HEK293 (cell line): ENCODE measurements around the gene SNUPN.
A peak's percentile ranks its signal among the peaks of the same experiment; 100 is the strongest.

Experiments used
- CTCF ChIA-PET: fragments of 350-600 bp; formaldehyde crosslinking; extraction: SDS; loops from one replicate; lab custom pipeline; 2021; ENCODE audit warnings: antibody characterized with exemption; lab: Yijun Ruan, JAX
- POLR2A ChIA-PET: fragments of 300-600 bp; formaldehyde crosslinking; extraction: SDS; loops from one replicate; lab custom pipeline; 2020; ENCODE audit warnings: antibody characterized with exemption, inconsistent platforms; lab: Yijun Ruan, JAX
- H3K27ac ChIP-seq: fragments of 200-500 bp; sonication (Bioruptor generic); 2 replicates; pipeline ENCODE4 v1.5.1; 2014; ENCODE audit warnings: low read depth, low read length, control low read depth, inconsistent platforms; ENCODE audit errors: extremely low read depth
- H3K36me3 ChIP-seq, 2 experiments: fragments of 200-500 bp in 1 of 2; sonication (Bioruptor generic) in 1 of 2; 1 replicate in 1 of 2; 2 replicates in 1 of 2; pipeline ENCODE4 v1.5.1; 2014 to 2017; ENCODE audit warnings: inconsistent platforms in 2 of 2, low read length in 2 of 2; ENCODE audit not compliant: control insufficient read depth in 2 of 2, insufficient read depth in 1 of 2
- H3K4me1 ChIP-seq: fragments of 200-500 bp; sonication (Bioruptor generic); 2 replicates; pipeline ENCODE4 v1.5.1; 2014; ENCODE audit warnings: mild to moderate bottlenecking, low read length, inconsistent platforms; ENCODE audit not compliant: control insufficient read depth, insufficient read depth
- H3K4me3 ChIP-seq: 2 replicates; pipeline ENCODE4 v1.5.1; 2011; ENCODE audit warnings: low read depth, mild to moderate bottlenecking, control low read depth, low read length, moderate library complexity
- H3K9me3 ChIP-seq: fragments of 200-500 bp; sonication (Bioruptor generic); 2 replicates; pipeline ENCODE4 v1.5.1; 2014; ENCODE audit warnings: low read depth, low read length, inconsistent platforms; ENCODE audit not compliant: control insufficient read depth, insufficient read depth
- GLIS1 ChIP-seq: fragments of 450-650 bp; formaldehyde crosslinking; IDR thresholded peaks from 2 replicates; pipeline ENCODE4 v1.5.1; 2016; ENCODE audit warnings: missing biosample characterization, missing genetic modification characterization
- HOXA7 ChIP-seq: sonication (generic); formaldehyde crosslinking; IDR thresholded peaks from 2 replicates; pipeline ENCODE4 v1.8.1; 2022; ENCODE audit warnings: missing genetic modification reagents, borderline replicate concordance
- OSR2 ChIP-seq: fragments of 450-650 bp; formaldehyde crosslinking; IDR thresholded peaks from 2 replicates; pipeline ENCODE4 v1.5.1; 2016; ENCODE audit warnings: missing biosample characterization, missing genetic modification characterization
- OVOL3 ChIP-seq: fragments of 450-650 bp; formaldehyde crosslinking; IDR thresholded peaks from 2 replicates; pipeline ENCODE4 v1.5.1; 2016; ENCODE audit warnings: missing biosample characterization, missing genetic modification characterization
- SP3 ChIP-seq: fragments of 450-650 bp; formaldehyde crosslinking; IDR thresholded peaks from 2 replicates; pipeline ENCODE4 v1.5.1; 2016; ENCODE audit warnings: missing biosample characterization, missing genetic modification characterization
- WT1 ChIP-seq: fragments of 450-650 bp; formaldehyde crosslinking; IDR thresholded peaks from 2 replicates; pipeline ENCODE4 v1.5.1; 2016; ENCODE audit warnings: missing biosample characterization, missing genetic modification characterization
- YY1 ChIP-seq: fragments of 450-650 bp; formaldehyde crosslinking; IDR thresholded peaks from 2 replicates; pipeline ENCODE4 v1.5.1; 2018; ENCODE audit warnings: missing biosample characterization, missing genetic modification characterization
- ZBTB11 ChIP-seq: fragments of 450-650 bp; formaldehyde crosslinking; conservative IDR thresholded peaks from 2 replicates; pipeline ENCODE4 v1.5.1; 2016; ENCODE audit warnings: low read depth, missing biosample characterization, missing genetic modification characterization
- ZBTB17 ChIP-seq: fragments of 450-650 bp; formaldehyde crosslinking; IDR thresholded peaks from 2 replicates; pipeline ENCODE4 v1.5.1; 2016; ENCODE audit warnings: missing biosample characterization, missing genetic modification characterization
- ZFP37 ChIP-seq: fragments of 450-650 bp; formaldehyde crosslinking; IDR thresholded peaks from 2 replicates; pipeline ENCODE4 v1.5.1; 2016; ENCODE audit warnings: missing biosample characterization, missing genetic modification characterization
- ZNF112 ChIP-seq: fragments of 450-650 bp; formaldehyde crosslinking; IDR thresholded peaks from 2 replicates; pipeline ENCODE4 v1.5.0; 2017; ENCODE audit warnings: missing biosample characterization, missing genetic modification characterization
- ZNF202 ChIP-seq: fragments of 450-650 bp; formaldehyde crosslinking; IDR thresholded peaks from 2 replicates; pipeline ENCODE4 v1.5.1; 2016; ENCODE audit warnings: missing biosample characterization, missing genetic modification characterization, borderline replicate concordance
- ZNF211 ChIP-seq: fragments of 450-650 bp; formaldehyde crosslinking; IDR thresholded peaks from 2 replicates; pipeline ENCODE4 v1.5.1; 2016; ENCODE audit warnings: low read depth, missing biosample characterization, missing genetic modification characterization
- ZNF24 ChIP-seq: fragments of 450-650 bp; formaldehyde crosslinking; IDR thresholded peaks from 2 replicates; pipeline ENCODE4 v1.5.1; 2016; ENCODE audit warnings: missing biosample characterization, missing genetic modification characterization
- ZNF274 ChIP-seq, 2 experiments: fragments of 200-500 bp in 1 of 2; fragments of 450-650 bp in 1 of 2; sonication (Bioruptor generic) in 1 of 2; formaldehyde crosslinking in 1 of 2; IDR thresholded peaks; 2 replicates each; pipeline versions ENCODE4 v1.5.1 to v1.6.1; 2014 to 2016; ENCODE audit warnings: borderline replicate concordance in 1 of 2, inconsistent platforms in 1 of 2, low read length in 1 of 2, missing biosample characterization in 1 of 2, missing genetic modification characterization in 1 of 2
- ZNF335 ChIP-seq: fragments of 450-650 bp; formaldehyde crosslinking; conservative IDR thresholded peaks from 2 replicates; pipeline ENCODE4 v1.5.1; 2016; ENCODE audit warnings: missing biosample characterization, missing genetic modification characterization
- ZNF350 ChIP-seq: fragments of 450-650 bp; formaldehyde crosslinking; IDR thresholded peaks from 2 replicates; pipeline ENCODE4 v1.5.0; 2017; ENCODE audit warnings: missing biosample characterization, mild to moderate bottlenecking, missing genetic modification characterization
- ZNF416 ChIP-seq: fragments of 450-650 bp; formaldehyde crosslinking; IDR thresholded peaks from 2 replicates; pipeline ENCODE4 v1.5.1; 2016; ENCODE audit warnings: missing biosample characterization, missing genetic modification characterization
- ZNF596 ChIP-seq: fragments of 450-650 bp; IDR thresholded peaks from 2 replicates; pipeline ENCODE4 v1.5.0; 2018; ENCODE audit warnings: missing biosample characterization, mild to moderate bottlenecking, missing genetic modification characterization, moderate library complexity
- ZNF629 ChIP-seq: fragments of 450-650 bp; formaldehyde crosslinking; IDR thresholded peaks from 2 replicates; pipeline ENCODE4 v1.5.1; 2017; ENCODE audit warnings: missing biosample characterization, missing genetic modification characterization
- ZNF639 ChIP-seq: fragments of 450-650 bp; formaldehyde crosslinking; IDR thresholded peaks from 2 replicates; pipeline ENCODE4 v1.5.1; 2016; ENCODE audit warnings: missing biosample characterization, missing genetic modification characterization
- ZNF791 ChIP-seq: fragments of 450-650 bp; formaldehyde crosslinking; IDR thresholded peaks from 2 replicates; pipeline ENCODE4 v1.5.1; 2016; ENCODE audit warnings: missing biosample characterization, missing genetic modification characterization
- ZSCAN18 ChIP-seq: fragments of 450-650 bp; formaldehyde crosslinking; IDR thresholded peaks from 2 replicates; pipeline ENCODE4 v1.5.1; 2016; ENCODE audit warnings: missing biosample characterization, missing genetic modification characterization
- TF ChIP-seq, protein P1 (sequence below): fragments of 450-650 bp; formaldehyde crosslinking; IDR thresholded peaks from 2 replicates; pipeline ENCODE4 v1.5.1; 2016; ENCODE audit warnings: missing biosample characterization, missing genetic modification characterization
- TF ChIP-seq, protein P2 (sequence below): fragments of 450-650 bp; formaldehyde crosslinking; IDR thresholded peaks from 2 replicates; pipeline ENCODE4 v1.5.1; 2016; ENCODE audit warnings: missing biosample characterization, missing genetic modification characterization

SNUPN gene

DNA sequence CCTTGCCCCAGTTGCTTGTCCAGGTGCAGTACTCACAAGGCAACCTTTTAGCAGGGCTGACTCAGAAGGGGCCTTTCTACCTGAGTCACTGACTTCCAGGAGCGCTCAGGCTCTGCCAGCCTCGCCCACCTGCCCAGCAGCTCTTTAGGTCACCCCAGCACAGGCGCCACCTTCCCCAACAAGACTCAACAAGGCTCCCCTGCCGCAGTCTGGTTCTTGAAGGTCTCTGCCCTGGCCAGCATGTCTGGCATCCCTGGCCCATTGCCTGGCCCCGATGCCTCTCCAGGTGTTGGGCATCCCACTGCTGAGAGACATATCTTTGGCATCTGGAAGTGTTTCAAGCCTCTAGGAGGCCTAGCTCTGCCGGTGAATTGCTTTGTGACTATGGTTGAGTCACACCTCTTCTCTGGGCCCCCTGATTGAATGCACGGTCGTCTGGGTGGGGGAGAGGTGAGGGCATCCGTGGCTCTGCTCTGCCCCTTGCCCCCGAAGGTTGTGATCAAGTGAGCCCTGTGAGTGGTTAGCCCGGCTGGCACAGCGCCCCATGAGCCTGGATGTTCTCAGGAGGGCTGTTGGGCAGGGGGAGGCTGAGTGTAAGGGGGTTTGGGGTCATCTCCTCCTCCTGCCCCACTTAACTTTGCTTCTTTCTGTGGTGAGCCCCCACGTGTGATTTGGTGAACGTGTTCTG is 43.8 kb upstream of the SNUPN start:
- POLR2A ChIA-PET, result interaction anchor here (0.9 to 1.5 kb wide), 2 partner anchors 8 to 22 kb away, joined by 3 read pairs; partner anchors contain the start of gene SNX33
- Histone ChIP-seq H3K27ac (no peak overlapping the region), H3K9me3 (no peaks in the 10 kb centered on the region), H3K4me3 (no peak overlapping the region), H3K36me3 (no peaks in the 10 kb centered on the region), H3K4me1 (peaks cover 10% of the 10 kb centered on the region)
- CTCF ChIA-PET, result no interaction called here
- TF ChIP-seq ZNF791 (tag by site-specific recombination) (no peak), HOXA7 (CRISPR knock-in tag) (no peak), ZNF335 (no peak), SP3 (tag by site-specific recombination) (no peak), ZSCAN18 (no peak), ZNF211 (tag by site-specific recombination) (no peak), ZNF639 (tag by site-specific recombination) (no peak), ZNF202 (tag by site-specific recombination) (no peak), WT1 (no peak), OVOL3 (no peak), ZNF596 (tag by site-specific recombination) (no peak)
- TF ChIP-seq, protein P1, sequence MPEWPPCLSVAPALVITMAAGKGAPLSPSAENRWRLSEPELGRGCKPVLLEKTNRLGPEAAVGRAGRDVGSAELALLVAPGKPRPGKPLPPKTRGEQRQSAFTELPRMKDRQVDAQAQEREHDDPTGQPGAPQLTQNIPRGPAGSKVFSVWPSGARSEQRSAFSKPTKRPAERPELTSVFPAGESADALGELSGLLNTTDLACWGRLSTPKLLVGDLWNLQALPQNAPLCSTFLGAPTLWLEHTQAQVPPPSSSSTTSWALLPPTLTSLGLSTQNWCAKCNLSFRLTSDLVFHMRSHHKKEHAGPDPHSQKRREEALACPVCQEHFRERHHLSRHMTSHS, result no peak

- no peaks in the 10 kb centered on the region for H3K4me1 ChIP-seq
- CTCF ChIA-PET, result interaction anchor here (1.0 to 1.2 kb wide), 3 partner anchors 13 to 19 kb away, joined by 3 read pairs; partner anchors contain the start of gene SNX33
- no peak overlapping the region for H3K4me3 ChIP-seq
- no peaks in the 10 kb centered on the region for H3K36me3 ChIP-seq
- POLR2A ChIA-PET, result interaction anchor here (0.6 to 1.3 kb wide), 6 partner anchors 26 to 299 kb away, joined by 3 to 7 read pairs (median 3); partner anchors contain the start of gene SIN3A
- H3K27ac ChIP-seq, result no peak overlapping the region
- H3K9me3 ChIP-seq, result no peaks in the 10 kb centered on the region
- no peak for TF ChIP-seq OSR2 (tag by site-specific recombination)
- TF ChIP-seq ZNF274 (IDR thresholded peaks at IDR 0.05; ENCODE audit: low read length), result no peak
- no peak for TF ChIP-seq ZNF274 (tag by site-specific recombination; IDR thresholded peaks at IDR 0.05; ENCODE audit: borderline replicate concordance)
- TF ChIP-seq ZBTB17 (tag by site-specific recombination), result peak; percentile 21; the same call in 1 of the 2 replicates
- 0 out of 2 replicates have a peak, but pooled peaks have one; percentile 33 for TF ChIP-seq ZNF24
- TF ChIP-seq YY1 (tag by site-specific recombination), result no peak
- no peak for TF ChIP-seq ZNF350 (tag by site-specific recombination)
- 0 out of 2 replicates have a peak, but pooled peaks have one; percentile 70 for TF ChIP-seq ZFP37
- TF ChIP-seq GLIS1 (tag by site-specific recombination), result peak; percentile 97
- no peak for TF ChIP-seq ZNF112
- peak; percentile 82 for TF ChIP-seq ZNF629 (tag by site-specific recombination)
- no peak for TF ChIP-seq ZNF416 (tag by site-specific recombination)
- no peak for TF ChIP-seq ZBTB11 (tag by site-specific recombination)
- TF ChIP-seq, protein P2, sequence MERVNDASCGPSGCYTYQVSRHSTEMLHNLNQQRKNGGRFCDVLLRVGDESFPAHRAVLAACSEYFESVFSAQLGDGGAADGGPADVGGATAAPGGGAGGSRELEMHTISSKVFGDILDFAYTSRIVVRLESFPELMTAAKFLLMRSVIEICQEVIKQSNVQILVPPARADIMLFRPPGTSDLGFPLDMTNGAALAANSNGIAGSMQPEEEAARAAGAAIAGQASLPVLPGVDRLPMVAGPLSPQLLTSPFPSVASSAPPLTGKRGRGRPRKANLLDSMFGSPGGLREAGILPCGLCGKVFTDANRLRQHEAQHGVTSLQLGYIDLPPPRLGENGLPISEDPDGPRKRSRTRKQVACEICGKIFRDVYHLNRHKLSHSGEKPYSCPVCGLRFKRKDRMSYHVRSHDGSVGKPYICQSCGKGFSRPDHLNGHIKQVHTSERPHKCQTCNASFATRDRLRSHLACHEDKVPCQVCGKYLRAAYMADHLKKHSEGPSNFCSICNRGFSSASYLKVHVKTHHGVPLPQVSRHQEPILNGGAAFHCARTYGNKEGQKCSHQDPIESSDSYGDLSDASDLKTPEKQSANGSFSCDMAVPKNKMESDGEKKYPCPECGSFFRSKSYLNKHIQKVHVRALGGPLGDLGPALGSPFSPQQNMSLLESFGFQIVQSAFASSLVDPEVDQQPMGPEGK (tag by site-specific recombination), result no peak; the same call in 1 of the 2 replicates
Measured at GRCh38 chr15:75666823-75667501, 41.4 kb upstream of the SNUPN start.
